GM19438 (cell line): ENCODE data around the gene PLCB4.

Experiments
- ATAC-seq: cut with Tn5 transposase; IDR thresholded peaks from one replicate; pipeline ENCODE4 v1.9.1; 2021; ENCODE audit warnings: low read depth; ENCODE audit not compliant: unreplicated experiment

Gene PLCB4

DNA sequence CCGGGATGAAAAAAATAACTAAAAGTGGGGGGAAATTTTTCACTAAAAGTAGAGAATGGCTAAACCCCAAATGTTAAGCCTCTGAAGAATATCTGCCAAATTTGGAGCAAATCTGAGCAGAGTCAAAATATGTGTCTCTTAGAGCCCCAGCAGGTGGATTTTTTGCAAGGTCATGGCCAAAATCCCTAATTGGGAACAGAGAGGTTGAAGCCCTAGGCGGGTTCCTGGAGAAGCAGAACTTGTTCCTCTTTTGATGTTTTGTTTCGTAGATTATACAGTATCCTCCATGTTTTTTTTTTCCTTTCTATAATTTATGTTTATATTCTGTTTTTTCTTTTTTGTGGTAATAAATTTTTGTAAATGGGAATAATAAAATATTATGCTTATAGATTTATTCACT lies 94.4 kb downstream of the PLCB4 start:
- no peak for ATAC-seq

DNA sequence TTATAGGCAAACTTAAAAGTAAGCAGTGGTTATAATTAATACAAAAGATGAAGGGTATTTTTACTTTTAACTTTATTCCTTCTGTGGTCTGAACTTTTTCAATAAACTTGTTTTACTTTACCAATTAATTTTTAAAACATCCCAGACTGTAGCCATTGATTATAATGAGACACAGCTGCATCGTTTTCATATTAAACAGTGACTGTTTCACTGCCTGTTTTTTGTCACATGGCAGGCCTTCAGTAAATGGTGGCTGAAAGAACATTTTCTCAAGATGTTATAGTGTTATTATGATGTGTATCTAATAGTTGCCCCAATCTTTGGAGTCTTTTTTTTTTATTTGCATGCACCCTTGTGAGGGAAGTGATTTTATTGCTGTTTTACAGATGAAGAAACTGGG lies 95.1 kb downstream of the PLCB4 start:
- no peak for ATAC-seq

GRCh38 chr20:9165261-9165660 lies 96.4 kb downstream of the PLCB4 start:
- no peak for ATAC-seq

GRCh38 chr20:9166153-9166780 lies 97.4 kb downstream of the PLCB4 start:
- ATAC-seq: no peak

GRCh38 chr20:9169409-9169808 lies 100.5 kb downstream of the PLCB4 start:
- no peak for ATAC-seq

DNA sequence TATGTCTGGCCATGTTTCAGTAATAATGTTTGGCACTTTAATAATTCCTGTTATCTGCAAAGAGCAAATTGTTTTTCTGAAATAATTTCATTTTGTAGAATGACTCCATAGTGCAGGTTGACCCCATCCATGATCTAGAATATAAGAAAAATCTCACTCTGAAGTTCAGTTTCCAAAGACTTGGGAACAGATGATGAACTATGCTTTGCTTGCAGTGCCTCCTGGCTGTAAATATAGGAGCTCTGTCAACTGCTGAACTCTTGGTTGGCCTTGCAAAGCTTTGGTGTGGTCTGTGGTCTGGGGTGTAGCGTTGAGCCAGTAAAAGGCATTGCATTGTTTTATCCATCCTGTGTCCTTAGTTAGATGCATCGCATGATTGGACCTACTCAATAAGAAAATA lies 104.0 kb downstream of the PLCB4 start:
- no peak for ATAC-seq

DNA sequence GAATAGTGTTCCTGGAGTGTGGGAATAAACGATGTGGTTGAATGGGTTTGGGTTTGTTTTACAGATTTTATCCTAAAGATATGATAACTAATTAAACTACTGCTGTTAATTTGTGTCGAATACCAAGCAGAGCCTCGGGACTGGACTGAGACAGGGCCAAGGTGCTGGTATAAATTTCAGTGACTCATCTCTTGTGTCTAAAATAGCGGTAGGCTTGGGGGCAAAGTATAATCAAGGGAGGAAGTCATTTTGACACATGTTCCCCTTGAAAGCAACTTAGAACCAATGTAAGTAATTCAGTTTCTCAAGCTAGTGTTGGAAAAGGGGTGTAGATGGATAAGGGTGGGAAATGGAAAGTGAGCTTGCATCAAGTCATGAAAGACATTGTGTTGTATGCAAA lies 108.4 kb downstream of the PLCB4 start:
- ATAC-seq: no peak

DNA sequence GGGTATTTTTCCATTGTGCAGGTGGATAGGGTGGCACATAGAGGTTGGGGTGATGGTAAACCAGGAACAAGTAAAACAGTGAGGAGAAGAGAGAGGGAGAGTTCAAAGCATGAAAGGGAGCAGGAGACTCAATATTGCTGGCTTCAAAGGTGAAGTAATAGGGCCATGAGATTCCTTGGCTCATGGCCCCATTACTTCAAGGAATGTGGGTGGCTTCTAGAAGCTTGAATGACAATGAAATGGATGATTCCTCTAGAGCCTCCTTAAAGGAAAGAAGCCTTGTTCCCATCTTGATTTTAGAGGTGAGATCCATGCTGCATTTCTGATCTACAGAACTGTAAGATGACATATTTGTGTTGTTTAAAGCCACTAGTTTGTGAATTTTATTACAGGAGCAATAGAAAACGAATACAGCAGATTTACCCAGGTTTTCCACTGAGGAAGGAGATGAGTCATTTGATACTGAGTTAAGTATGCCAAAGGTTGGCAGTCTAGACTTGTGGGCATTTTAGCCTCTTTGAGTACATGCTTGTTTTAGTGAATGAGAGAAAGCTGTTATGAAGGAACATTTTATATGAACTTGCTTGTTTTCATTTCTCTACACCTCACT lies 110.4 kb downstream of the PLCB4 start:
- no peak for ATAC-seq

DNA sequence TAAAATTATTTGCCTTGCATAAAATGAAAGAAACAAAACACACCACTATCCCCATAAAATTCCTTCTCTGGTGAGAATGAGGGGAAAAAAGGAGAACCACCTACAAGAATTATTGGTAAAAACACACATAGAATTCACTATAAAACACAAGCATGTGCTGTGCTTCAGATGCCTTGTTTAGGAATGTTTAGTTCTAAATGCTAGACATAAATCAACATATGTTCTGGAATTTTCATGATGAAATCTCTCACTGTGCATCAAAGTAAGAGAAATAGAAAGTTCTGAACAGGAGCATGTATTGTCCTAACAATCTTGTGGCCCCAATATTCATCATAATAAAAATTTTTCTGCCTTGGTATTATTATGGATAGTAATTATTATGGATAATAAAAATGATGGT lies 111.0 kb downstream of the PLCB4 start:
- ATAC-seq: no peak

GRCh38 chr20:9180481-9181257 lies 111.8 kb downstream of the PLCB4 start:
- ATAC-seq: no peak

GRCh38 chr20:9185511-9185910 lies 116.6 kb downstream of the PLCB4 start:
- ATAC-seq: no peak

- no peak for ATAC-seq
Measured at GRCh38 chr20:9186396-9186795, 117.5 kb downstream of the PLCB4 start.

DNA sequence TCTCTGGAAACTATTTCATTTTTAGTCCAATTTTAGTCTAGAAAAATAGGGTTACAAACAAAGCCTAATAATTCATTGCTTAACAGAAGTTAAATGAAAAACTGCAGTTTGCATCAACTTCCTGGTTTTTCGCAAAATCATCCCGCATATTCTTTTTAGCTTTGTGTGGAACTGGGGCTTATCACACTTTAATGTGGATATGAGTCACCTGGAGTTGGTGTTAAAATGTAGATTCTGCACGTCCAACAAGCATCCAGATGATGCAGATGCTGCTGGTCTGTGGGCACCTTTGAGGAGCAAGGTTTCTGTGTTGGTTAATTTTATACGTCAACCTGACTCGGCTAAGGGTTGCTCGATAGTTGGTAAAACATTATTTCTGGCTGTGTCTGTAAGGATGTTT lies 126.1 kb downstream of the PLCB4 start:
- no peak for ATAC-seq

DNA sequence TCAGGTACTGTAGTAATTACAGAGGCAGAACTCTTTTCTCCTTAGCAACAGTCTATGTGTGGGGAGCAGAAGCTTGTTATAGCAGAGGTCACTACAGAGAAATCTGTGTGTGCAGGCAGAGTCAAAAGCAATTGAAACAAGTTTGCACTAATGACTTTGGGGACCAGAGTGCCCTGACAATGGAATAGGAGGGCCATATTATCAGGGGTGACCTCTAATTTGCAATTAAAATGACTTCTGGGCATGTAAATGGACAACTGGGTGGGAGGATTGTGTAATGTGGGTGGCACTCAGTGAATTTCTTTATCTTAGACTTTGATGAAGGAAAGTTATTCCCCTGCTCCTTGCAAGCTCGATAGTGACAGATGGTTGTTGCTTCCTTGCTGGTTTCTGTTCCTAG lies 127.2 kb downstream of the PLCB4 start:
- ATAC-seq: no peak

GRCh38 chr20:9198460-9198859 lies 129.6 kb downstream of the PLCB4 start:
- no peak for ATAC-seq

DNA sequence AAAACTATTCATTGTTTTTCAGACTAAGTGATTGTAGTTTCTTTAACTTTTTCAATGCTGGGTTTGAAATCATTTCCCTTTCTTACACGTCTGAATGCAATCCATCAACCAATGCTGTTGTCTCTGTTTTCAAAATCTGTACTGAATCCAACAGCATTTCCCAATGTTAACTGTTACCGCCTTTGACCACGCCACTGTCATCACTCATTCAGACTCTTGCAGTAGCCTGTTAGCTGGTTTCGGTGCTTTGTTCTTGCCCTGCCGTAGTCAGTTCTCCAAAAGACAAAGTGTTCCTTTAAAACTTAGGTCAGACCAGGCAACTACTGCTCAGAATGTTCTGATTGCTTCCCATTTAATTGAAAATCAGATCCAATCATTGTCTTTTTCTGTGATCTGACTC lies 131.3 kb downstream of the PLCB4 start:
- ATAC-seq: no peak

DNA sequence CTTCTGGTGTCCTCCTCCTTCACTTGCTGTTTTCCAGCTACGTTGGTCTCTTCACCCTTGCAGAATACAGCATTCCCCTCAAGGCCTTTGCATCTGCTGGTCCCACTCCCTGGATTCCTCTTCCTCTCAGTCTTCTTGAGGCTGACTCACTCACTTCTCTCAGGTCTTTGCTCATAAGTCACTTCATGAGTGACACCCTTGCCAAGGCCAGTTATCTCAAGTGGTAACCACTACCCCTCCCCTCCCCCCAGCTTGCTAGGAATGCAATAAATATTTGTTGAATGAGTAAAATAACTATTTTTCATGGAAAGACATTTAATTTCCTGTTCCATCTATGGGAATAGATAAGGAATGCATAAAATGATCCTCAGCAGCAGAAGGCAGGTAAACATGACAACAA lies 131.7 kb downstream of the PLCB4 start:
- ATAC-seq: no peak

- ATAC-seq: no peak
Measured at GRCh38 chr20:9202420-9203080, 133.7 kb downstream of the PLCB4 start.

GRCh38 chr20:9203081-9203447 lies 134.2 kb downstream of the PLCB4 start:
- no peak for ATAC-seq

- ATAC-seq: no peak
Measured at GRCh38 chr20:9204979-9205378, 136.1 kb downstream of the PLCB4 start.

- no peak for ATAC-seq
Measured at GRCh38 chr20:9206486-9206885, 137.6 kb downstream of the PLCB4 start.

- no peak for ATAC-seq
Measured at GRCh38 chr20:9207253-9207652, 138.4 kb downstream of the PLCB4 start.
